Measurements from ENCODE around the gene FSCN2.

Gene FSCN2

DNA sequence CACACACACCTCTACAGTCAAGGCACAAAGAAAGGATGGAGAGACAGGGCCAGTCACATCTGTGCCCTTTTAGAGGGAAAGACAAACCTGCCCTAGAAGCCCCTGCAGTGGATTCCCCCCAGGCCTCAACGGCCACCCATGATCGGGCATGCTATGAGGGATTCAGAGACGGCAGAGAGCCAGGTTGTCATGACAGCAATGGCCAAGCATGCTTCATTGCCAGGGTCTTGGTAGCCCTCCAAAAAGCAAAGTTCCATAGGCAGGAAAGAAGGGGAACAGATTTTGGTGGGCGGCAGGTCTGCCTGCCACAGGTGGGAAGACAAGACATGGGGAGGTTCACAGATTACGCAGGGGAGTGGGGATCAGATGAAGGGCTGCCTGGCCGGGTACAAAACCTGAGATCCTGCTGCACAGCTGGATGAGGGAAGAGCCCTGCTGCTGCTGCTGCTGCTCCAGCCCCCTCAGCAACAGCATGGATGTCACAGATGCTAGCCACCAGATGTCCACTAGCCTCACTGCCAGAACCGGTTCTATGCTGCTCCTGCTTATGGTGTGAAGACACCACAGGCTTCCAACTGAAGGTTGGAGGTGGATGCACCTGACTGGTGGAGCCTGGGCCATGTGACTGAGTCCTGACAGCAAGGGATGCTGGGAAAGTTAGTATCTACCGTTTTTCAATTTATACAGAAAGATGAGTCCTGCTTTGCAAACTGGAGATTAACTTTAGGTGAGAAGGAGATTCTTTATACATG lies 33.4 kb upstream of the FSCN2 start:
- ATAC-seq: peak; percentile 77
- TF ChIP-seq TCF4 (CRISPR knock-in tag; IDR thresholded peaks at IDR 0.05; ENCODE audit: borderline replicate concordance): peak; percentile 67
- TF ChIP-seq ZFP3 (CRISPR knock-in tag; IDR thresholded peaks at IDR 0.05): no peak

DNA sequence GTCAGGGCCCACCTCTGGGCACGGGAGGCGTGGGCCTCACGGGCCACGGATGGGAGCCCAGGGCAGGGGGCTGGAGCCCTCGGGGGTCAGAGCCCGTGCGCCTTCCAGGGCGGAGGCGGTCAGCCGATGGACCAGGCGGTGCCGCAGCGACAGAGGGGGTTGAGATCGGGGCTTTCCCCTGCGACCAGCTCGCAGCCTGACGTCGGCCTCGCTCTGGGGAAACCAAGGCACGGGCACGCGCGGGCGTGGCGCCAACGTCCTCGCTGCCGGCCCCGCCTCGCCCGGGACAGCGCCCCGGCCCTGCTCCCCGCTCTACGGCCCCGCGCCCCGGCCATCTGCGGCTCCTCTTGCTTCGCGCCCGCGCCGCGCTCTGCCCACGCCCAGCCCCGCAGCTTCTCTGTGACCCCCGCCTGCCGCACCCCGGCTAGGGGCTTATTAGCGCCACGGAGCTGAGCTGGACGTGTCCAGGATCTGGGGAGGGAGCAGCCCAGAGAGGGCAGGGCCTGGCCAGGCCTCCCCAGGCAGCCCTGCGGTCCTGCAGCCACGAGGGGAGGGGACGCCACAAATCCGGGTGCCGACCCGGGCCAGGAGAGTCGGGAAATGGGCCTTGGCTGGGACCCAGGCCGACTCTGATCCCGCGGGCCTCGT lies 29.1 kb upstream of the FSCN2 start:
- TF ChIP-seq PPARA (CRISPR knock-in tag; IDR thresholded peaks at IDR 0.05; ENCODE audit: borderline replicate concordance) (no peak), TOX (CRISPR knock-in tag; IDR thresholded peaks at IDR 0.05; ENCODE audit: borderline replicate concordance) (no peak), ZC3H10 (CRISPR knock-in tag; IDR thresholded peaks at IDR 0.05) (no peak), ZNF70 (CRISPR knock-in tag; IDR thresholded peaks at IDR 0.05) (no peak), ESRRG (CRISPR knock-in tag; IDR thresholded peaks at IDR 0.05) (no peak)
- TF ChIP-seq, protein P1, sequence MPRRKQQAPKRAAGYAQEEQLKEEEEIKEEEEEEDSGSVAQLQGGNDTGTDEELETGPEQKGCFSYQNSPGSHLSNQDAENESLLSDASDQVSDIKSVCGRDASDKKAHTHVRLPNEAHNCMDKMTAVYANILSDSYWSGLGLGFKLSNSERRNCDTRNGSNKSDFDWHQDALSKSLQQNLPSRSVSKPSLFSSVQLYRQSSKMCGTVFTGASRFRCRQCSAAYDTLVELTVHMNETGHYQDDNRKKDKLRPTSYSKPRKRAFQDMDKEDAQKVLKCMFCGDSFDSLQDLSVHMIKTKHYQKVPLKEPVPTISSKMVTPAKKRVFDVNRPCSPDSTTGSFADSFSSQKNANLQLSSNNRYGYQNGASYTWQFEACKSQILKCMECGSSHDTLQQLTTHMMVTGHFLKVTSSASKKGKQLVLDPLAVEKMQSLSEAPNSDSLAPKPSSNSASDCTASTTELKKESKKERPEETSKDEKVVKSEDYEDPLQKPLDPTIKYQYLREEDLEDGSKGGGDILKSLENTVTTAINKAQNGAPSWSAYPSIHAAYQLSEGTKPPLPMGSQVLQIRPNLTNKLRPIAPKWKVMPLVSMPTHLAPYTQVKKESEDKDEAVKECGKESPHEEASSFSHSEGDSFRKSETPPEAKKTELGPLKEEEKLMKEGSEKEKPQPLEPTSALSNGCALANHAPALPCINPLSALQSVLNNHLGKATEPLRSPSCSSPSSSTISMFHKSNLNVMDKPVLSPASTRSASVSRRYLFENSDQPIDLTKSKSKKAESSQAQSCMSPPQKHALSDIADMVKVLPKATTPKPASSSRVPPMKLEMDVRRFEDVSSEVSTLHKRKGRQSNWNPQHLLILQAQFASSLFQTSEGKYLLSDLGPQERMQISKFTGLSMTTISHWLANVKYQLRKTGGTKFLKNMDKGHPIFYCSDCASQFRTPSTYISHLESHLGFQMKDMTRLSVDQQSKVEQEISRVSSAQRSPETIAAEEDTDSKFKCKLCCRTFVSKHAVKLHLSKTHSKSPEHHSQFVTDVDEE (CRISPR knock-in tag; IDR thresholded peaks at IDR 0.05): no peak
- no peak for ATAC-seq

DNA sequence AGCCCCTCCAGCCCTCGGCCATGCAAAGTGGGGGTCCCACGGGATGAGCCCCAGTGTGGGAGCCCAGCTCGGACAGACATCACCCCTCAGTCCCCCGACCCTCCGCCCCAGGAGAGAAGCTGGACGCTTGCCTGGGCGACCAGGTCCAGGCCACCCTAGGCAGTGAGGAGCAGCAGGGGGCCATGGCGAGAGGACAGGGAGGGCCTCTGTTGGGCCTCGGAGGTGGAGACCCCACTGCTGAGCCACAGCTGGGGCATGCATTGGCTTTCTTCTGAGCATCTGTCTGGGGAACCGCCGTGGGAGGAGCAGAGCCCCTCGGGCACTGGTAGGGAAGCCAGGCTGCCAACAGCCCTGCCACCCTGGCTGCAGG lies 28.6 kb upstream of the FSCN2 start:
- TF ChIP-seq OSR1 (CRISPR knock-in tag; IDR thresholded peaks at IDR 0.05): no peak
- no peak for TF ChIP-seq GLIS3 (CRISPR knock-in tag; IDR thresholded peaks at IDR 0.05)
- TF ChIP-seq ZFP3 (CRISPR knock-in tag; IDR thresholded peaks at IDR 0.05): no peak
- TF ChIP-seq, protein P1 (CRISPR knock-in tag; IDR thresholded peaks at IDR 0.05): no peak
- TF ChIP-seq, protein P2, sequence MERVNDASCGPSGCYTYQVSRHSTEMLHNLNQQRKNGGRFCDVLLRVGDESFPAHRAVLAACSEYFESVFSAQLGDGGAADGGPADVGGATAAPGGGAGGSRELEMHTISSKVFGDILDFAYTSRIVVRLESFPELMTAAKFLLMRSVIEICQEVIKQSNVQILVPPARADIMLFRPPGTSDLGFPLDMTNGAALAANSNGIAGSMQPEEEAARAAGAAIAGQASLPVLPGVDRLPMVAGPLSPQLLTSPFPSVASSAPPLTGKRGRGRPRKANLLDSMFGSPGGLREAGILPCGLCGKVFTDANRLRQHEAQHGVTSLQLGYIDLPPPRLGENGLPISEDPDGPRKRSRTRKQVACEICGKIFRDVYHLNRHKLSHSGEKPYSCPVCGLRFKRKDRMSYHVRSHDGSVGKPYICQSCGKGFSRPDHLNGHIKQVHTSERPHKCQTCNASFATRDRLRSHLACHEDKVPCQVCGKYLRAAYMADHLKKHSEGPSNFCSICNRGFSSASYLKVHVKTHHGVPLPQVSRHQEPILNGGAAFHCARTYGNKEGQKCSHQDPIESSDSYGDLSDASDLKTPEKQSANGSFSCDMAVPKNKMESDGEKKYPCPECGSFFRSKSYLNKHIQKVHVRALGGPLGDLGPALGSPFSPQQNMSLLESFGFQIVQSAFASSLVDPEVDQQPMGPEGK (CRISPR knock-in tag; IDR thresholded peaks at IDR 0.05; ENCODE audit: borderline replicate concordance): no peak
- TF ChIP-seq RARB (CRISPR knock-in tag; IDR thresholded peaks at IDR 0.05): no peak
- TF ChIP-seq ARNTL (CRISPR knock-in tag; IDR thresholded peaks at IDR 0.05; ENCODE audit: borderline replicate concordance, low read depth): no peak
- TF ChIP-seq ZFP30 (CRISPR knock-in tag; IDR thresholded peaks at IDR 0.05): no peak
- no peak for TF ChIP-seq ISL1 (CRISPR knock-in tag; IDR thresholded peaks at IDR 0.05)
- no peak for TF ChIP-seq ZNF565 (CRISPR knock-in tag; conservative IDR thresholded peaks at IDR 0.05; ENCODE audit: low read depth)
- TF ChIP-seq ZNF8 (CRISPR knock-in tag; IDR thresholded peaks at IDR 0.05): no peak
- TF ChIP-seq, protein P3, sequence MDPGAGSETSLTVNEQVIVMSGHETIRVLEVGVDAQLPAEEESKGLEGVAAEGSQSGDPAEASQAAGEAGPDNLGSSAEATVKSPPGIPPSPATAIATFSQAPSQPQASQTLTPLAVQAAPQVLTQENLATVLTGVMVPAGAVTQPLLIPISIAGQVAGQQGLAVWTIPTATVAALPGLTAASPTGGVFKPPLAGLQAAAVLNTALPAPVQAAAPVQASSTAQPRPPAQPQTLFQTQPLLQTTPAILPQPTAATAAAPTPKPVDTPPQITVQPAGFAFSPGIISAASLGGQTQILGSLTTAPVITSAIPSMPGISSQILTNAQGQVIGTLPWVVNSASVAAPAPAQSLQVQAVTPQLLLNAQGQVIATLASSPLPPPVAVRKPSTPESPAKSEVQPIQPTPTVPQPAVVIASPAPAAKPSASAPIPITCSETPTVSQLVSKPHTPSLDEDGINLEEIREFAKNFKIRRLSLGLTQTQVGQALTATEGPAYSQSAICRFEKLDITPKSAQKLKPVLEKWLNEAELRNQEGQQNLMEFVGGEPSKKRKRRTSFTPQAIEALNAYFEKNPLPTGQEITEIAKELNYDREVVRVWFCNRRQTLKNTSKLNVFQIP (CRISPR knock-in tag; IDR thresholded peaks at IDR 0.05; ENCODE audit: borderline replicate concordance, low read depth): no peak
- TF ChIP-seq TOX (CRISPR knock-in tag; IDR thresholded peaks at IDR 0.05; ENCODE audit: borderline replicate concordance): no peak
- no peak for TF ChIP-seq TCF4 (CRISPR knock-in tag; IDR thresholded peaks at IDR 0.05; ENCODE audit: borderline replicate concordance)
- TF ChIP-seq, protein P4, sequence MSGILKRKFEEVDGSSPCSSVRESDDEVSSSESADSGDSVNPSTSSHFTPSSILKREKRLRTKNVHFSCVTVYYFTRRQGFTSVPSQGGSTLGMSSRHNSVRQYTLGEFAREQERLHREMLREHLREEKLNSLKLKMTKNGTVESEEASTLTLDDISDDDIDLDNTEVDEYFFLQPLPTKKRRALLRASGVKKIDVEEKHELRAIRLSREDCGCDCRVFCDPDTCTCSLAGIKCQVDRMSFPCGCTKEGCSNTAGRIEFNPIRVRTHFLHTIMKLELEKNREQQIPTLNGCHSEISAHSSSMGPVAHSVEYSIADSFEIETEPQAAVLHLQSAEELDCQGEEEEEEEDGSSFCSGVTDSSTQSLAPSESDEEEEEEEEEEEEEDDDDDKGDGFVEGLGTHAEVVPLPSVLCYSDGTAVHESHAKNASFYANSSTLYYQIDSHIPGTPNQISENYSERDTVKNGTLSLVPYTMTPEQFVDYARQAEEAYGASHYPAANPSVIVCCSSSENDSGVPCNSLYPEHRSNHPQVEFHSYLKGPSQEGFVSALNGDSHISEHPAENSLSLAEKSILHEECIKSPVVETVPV (CRISPR knock-in tag; IDR thresholded peaks at IDR 0.05): no peak
- no peak for TF ChIP-seq ZNF70 (CRISPR knock-in tag; IDR thresholded peaks at IDR 0.05)
- TF ChIP-seq, protein P5, sequence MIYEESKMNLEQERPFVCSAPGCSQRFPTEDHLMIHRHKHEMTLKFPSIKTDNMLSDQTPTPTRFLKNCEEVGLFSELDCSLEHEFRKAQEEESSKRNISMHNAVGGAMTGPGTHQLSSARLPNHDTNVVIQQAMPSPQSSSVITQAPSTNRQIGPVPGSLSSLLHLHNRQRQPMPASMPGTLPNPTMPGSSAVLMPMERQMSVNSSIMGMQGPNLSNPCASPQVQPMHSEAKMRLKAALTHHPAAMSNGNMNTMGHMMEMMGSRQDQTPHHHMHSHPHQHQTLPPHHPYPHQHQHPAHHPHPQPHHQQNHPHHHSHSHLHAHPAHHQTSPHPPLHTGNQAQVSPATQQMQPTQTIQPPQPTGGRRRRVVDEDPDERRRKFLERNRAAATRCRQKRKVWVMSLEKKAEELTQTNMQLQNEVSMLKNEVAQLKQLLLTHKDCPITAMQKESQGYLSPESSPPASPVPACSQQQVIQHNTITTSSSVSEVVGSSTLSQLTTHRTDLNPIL (CRISPR knock-in tag; IDR thresholded peaks at IDR 0.05; ENCODE audit: low read depth): no peak
- ATAC-seq: no peak
